Astrocyte (in vitro differentiated cells and primary cell): Measurements from ENCODE around the gene ZNF692. TPM values are rescaled to one million over a fixed set of nuclear protein-coding genes. Genes with fewer than 3 reads are reported as not detected.

Experiments
- DNase-seq: peaks from one replicate; pipeline ENCODE4 v3.0.0-alpha.2; 2010; ENCODE audit warnings: low read depth
- FAIRE-seq: peaks from 2 replicates; lab custom pipeline; 2011; peaks lifted over from hg19 to GRCh38; lab: Jason Lieb, UNC
- H2AFZ ChIP-seq: 2 replicates; pipeline ENCODE4 v1.6.0; 2012; ENCODE audit warnings: low read depth, low read length, inconsistent platforms
- H3K27ac ChIP-seq: 2 replicates; pipeline ENCODE4 v1.5.1; 2011; ENCODE audit warnings: low read depth, low read length, inconsistent platforms
- H3K27me3 ChIP-seq: 2 replicates; pipeline ENCODE4 v1.6.0; 2011; ENCODE audit warnings: low read length, inconsistent platforms; ENCODE audit not compliant: insufficient read depth
- H3K36me3 ChIP-seq: 2 replicates; pipeline ENCODE4 v1.5.1; 2011; ENCODE audit warnings: low read length, inconsistent platforms; ENCODE audit not compliant: insufficient read depth
- H3K4me1 ChIP-seq: 2 replicates; pipeline ENCODE4 v1.5.1; 2011; ENCODE audit warnings: low read length, inconsistent platforms; ENCODE audit not compliant: insufficient read depth
- H3K4me2 ChIP-seq: 2 replicates; pipeline ENCODE4 v1.6.0; 2012; ENCODE audit warnings: low read length, inconsistent platforms
- H3K4me3 ChIP-seq: 2 replicates; pipeline ENCODE4 v1.5.1; 2011; ENCODE audit warnings: low read depth, mild to moderate bottlenecking, low read length, inconsistent platforms; ENCODE audit not compliant: insufficient read depth
- H3K79me2 ChIP-seq: 2 replicates; pipeline ENCODE4 v1.6.0; 2012; ENCODE audit warnings: mild to moderate bottlenecking, low read length, inconsistent platforms; ENCODE audit not compliant: insufficient read depth
- H3K9ac ChIP-seq: 2 replicates; pipeline ENCODE4 v1.6.0; 2012; ENCODE audit warnings: mild to moderate bottlenecking, low read length, inconsistent platforms
- H3K9me3 ChIP-seq: 2 replicates; pipeline ENCODE4 v1.5.1; 2012; ENCODE audit warnings: low read depth, mild to moderate bottlenecking, low read length, inconsistent platforms; ENCODE audit not compliant: insufficient read depth
- H4K20me1 ChIP-seq: 2 replicates; pipeline ENCODE4 v1.6.0; 2012; ENCODE audit warnings: low read length, inconsistent platforms; ENCODE audit not compliant: insufficient read depth
- H3K27ac Mint-ChIP-seq: one replicate; pipeline ENCODE4 v1.8.0; 2021; ENCODE audit warnings: mild to moderate bottlenecking, mixed read lengths; ENCODE audit not compliant: unreplicated experiment
- H3K27me3 Mint-ChIP-seq: one replicate; pipeline ENCODE4 v1.8.0; 2021; ENCODE audit warnings: low read depth, mixed read lengths; ENCODE audit not compliant: unreplicated experiment
- H3K36me3 Mint-ChIP-seq: one replicate; pipeline ENCODE4 v1.8.0; 2021; ENCODE audit warnings: low read depth, mixed read lengths; ENCODE audit not compliant: unreplicated experiment
- H3K4me1 Mint-ChIP-seq: one replicate; pipeline ENCODE4 v1.8.0; 2021; ENCODE audit warnings: low read depth, mixed read lengths; ENCODE audit not compliant: unreplicated experiment
- H3K4me3 Mint-ChIP-seq: one replicate; pipeline ENCODE4 v1.8.0; 2021; ENCODE audit warnings: mild to moderate bottlenecking, moderate library complexity, mixed read lengths; ENCODE audit not compliant: unreplicated experiment
- H3K9me3 Mint-ChIP-seq: one replicate; pipeline ENCODE4 v1.8.0; 2021; ENCODE audit warnings: mild to moderate bottlenecking, mixed read lengths; ENCODE audit not compliant: unreplicated experiment
- EZH2 ChIP-seq: IDR thresholded peaks from 2 replicates; pipeline ENCODE4 v1.6.1; 2012; ENCODE audit warnings: mild to moderate bottlenecking, low read length, inconsistent platforms; ENCODE audit not compliant: insufficient read depth
- total RNA-seq: library from RNA; stranded (reverse); gene quantifications from 2 replicates; pipeline ENCODE4 v1.2.1, GENCODE V29; 2021
- TF ChIP-seq, protein P1 (sequence below): IDR thresholded peaks from 2 replicates; pipeline ENCODE4 v1.5.1; 2011; ENCODE audit warnings: low read depth, mild to moderate bottlenecking, inconsistent platforms, low read length, moderate library complexity; ENCODE audit not compliant: insufficient read depth

Gene ZNF692
- total RNA-seq, 1 donor from 2014 or later = 41.4 TPM

- H3K4me3 ChIP-seq = peak overlapping the region; percentile 82
- peaks cover 49% of the 10 kb centered on the region for H3K79me2 ChIP-seq
- peaks cover 47% of the 10 kb centered on the region for H3K4me1 Mint-ChIP-seq
- peak overlapping the region; percentile 96 for H3K27ac Mint-ChIP-seq
- no peaks in the 10 kb centered on the region for H3K27me3 ChIP-seq
- DNase-seq = no peak
- no peaks in the 10 kb centered on the region for H3K27me3 Mint-ChIP-seq
- FAIRE-seq = no peak
- no peak for TF ChIP-seq EZH2
- TF ChIP-seq, protein P1, sequence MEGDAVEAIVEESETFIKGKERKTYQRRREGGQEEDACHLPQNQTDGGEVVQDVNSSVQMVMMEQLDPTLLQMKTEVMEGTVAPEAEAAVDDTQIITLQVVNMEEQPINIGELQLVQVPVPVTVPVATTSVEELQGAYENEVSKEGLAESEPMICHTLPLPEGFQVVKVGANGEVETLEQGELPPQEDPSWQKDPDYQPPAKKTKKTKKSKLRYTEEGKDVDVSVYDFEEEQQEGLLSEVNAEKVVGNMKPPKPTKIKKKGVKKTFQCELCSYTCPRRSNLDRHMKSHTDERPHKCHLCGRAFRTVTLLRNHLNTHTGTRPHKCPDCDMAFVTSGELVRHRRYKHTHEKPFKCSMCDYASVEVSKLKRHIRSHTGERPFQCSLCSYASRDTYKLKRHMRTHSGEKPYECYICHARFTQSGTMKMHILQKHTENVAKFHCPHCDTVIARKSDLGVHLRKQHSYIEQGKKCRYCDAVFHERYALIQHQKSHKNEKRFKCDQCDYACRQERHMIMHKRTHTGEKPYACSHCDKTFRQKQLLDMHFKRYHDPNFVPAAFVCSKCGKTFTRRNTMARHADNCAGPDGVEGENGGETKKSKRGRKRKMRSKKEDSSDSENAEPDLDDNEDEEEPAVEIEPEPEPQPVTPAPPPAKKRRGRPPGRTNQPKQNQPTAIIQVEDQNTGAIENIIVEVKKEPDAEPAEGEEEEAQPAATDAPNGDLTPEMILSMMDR = no peak
- H3K9ac ChIP-seq = peak overlapping the region; percentile 99
- peak overlapping the region; percentile 69 for H2AFZ ChIP-seq
- H3K36me3 Mint-ChIP-seq = peaks cover 11% of the 10 kb centered on the region
- H4K20me1 ChIP-seq = peaks cover 10% of the 10 kb centered on the region
- peak overlapping the region; percentile 99 for H3K27ac ChIP-seq
- peaks cover 49% of the 10 kb centered on the region for H3K4me1 ChIP-seq
- peaks cover 12% of the 10 kb centered on the region for H3K36me3 ChIP-seq
- H3K9me3 Mint-ChIP-seq = no peaks in the 10 kb centered on the region
- H3K4me2 ChIP-seq = peak overlapping the region; percentile 90
- H3K9me3 ChIP-seq = no peaks in the 10 kb centered on the region
- H3K4me3 Mint-ChIP-seq = peak overlapping the region; percentile 90
Observed at GRCh38 chr1:248825573-248825908, 33.3 kb downstream of the ZNF692 start.

GRCh38 chr1:248825136-248825535, 33.7 kb downstream of the ZNF692 start:
- H3K4me3 ChIP-seq = peak overlapping the region; percentile 82
- no peaks in the 10 kb centered on the region for H3K27me3 ChIP-seq
- peaks cover 10% of the 10 kb centered on the region for H4K20me1 ChIP-seq
- peak overlapping the region; percentile 99 for H3K27ac ChIP-seq
- H3K9me3 ChIP-seq = no peaks in the 10 kb centered on the region
- H3K27ac Mint-ChIP-seq = peak overlapping the region; percentile 96
- peaks cover 16% of the 10 kb centered on the region for H3K36me3 ChIP-seq
- DNase-seq (no peak), FAIRE-seq (no peak)
- peaks cover 53% of the 10 kb centered on the region for H3K79me2 ChIP-seq
- peak overlapping the region; percentile 69 for H2AFZ ChIP-seq
- H3K4me2 ChIP-seq = peak overlapping the region; percentile 90
- no peaks in the 10 kb centered on the region for H3K27me3 Mint-ChIP-seq
- TF ChIP-seq, protein P1 = no peak
- no peak for TF ChIP-seq EZH2
- H3K4me1 ChIP-seq = peaks cover 53% of the 10 kb centered on the region
- H3K4me1 Mint-ChIP-seq = peaks cover 49% of the 10 kb centered on the region
- no peaks in the 10 kb centered on the region for H3K9me3 Mint-ChIP-seq
- peak overlapping the region; percentile 99 for H3K9ac ChIP-seq
- peaks cover 11% of the 10 kb centered on the region for H3K36me3 Mint-ChIP-seq
- peak overlapping the region; percentile 90 for H3K4me3 Mint-ChIP-seq

DNA sequence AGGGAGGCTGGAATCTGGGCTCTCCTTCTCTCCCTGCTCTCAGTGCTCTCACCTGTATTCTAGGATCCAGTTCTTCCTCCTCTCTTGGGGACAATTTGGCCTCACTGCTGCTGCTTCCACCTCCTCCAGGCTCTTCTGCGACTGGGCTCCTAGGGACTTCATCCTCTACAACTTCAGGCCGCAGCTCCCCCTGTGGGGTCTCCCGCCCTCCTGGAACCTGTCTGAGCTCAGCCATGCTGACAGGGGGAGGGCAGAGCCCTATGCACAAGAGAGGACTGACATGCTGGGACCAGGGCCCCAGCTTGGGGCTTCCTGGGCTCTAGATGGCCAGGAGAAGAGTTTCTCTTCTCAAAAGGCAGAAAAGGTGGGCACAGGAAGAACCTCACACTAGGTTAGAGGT, 34.2 kb downstream of the ZNF692 start:
- H3K4me2 ChIP-seq = peak overlapping the region; percentile 90
- Mint-ChIP-seq H3K36me3 (peaks cover 13% of the 10 kb centered on the region), H3K27me3 (no peaks in the 10 kb centered on the region), H3K4me1 (peaks cover 51% of the 10 kb centered on the region), H3K4me3 (peak overlapping the region; percentile 90), H3K27ac (peak overlapping the region; percentile 86), H3K9me3 (no peaks in the 10 kb centered on the region)
- H4K20me1 ChIP-seq = peaks cover 10% of the 10 kb centered on the region
- H3K36me3 ChIP-seq = peaks cover 18% of the 10 kb centered on the region
- H3K9ac ChIP-seq = peak overlapping the region; percentile 99
- peak overlapping the region; percentile 82 for H3K4me3 ChIP-seq
- peaks cover 56% of the 10 kb centered on the region for H3K4me1 ChIP-seq
- H3K79me2 ChIP-seq = peaks cover 57% of the 10 kb centered on the region
- H3K27me3 ChIP-seq = no peaks in the 10 kb centered on the region
- no peak for DNase-seq
- peak overlapping the region; percentile 99 for H3K27ac ChIP-seq
- H3K9me3 ChIP-seq = no peaks in the 10 kb centered on the region
- no peak for FAIRE-seq
- H2AFZ ChIP-seq = no peak overlapping the region
- TF ChIP-seq, protein P1 = no peak
- TF ChIP-seq EZH2 = no peak
